ENCODE measurements around the gene CUX1. TPM values are rescaled to one million over a fixed set of nuclear protein-coding genes. Genes with fewer than 3 reads are reported as not detected.

The CUX1 gene
- total and polyA plus RNA-seq, 12 donors: 34.5 to 176 (median 145) TPM

DNA sequence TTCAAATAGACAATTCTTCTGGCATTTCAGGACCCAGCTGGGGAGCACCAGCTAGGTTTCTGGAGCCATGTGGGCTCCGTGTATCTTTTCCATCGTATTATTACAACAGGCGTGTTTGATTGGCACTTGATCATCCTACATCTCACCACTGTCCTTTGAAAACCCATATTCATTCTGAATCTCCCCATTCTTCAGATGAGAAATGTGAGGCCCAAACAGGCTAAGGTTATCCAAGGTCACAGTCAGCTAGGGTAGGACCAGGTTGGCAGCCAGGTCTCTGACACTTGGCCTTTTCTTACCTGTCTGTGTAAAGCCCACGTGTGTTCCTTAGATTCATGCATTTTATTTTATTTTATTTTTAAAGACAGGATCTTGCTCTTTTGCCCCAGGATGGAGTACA is 366.9 kb downstream of the CUX1 start:
- no peak overlapping the region for H3K4me3 ChIP-seq
- peaks cover 0 to 8% (median 0%) of the 10 kb centered on the region in 9 donors for H3K4me1 ChIP-seq
- H3K27ac ChIP-seq: no peak overlapping the region
- 96 to 98% methylated on average over 4 of the region's 4 CpGs for WGBS, 2 donors
- ATAC-seq (no peak), DNase-seq (no peak)
- no peaks in the 10 kb centered on the region for H3K9me3 ChIP-seq
- no peaks in the 10 kb centered on the region for H3K27me3 ChIP-seq
- peaks cover 0 to 94% (median 10%) of the 10 kb centered on the region in 9 donors for H3K36me3 ChIP-seq
- intact Hi-C loops (cut with DNase I): no loop called here
- TF ChIP-seq, protein P1, sequence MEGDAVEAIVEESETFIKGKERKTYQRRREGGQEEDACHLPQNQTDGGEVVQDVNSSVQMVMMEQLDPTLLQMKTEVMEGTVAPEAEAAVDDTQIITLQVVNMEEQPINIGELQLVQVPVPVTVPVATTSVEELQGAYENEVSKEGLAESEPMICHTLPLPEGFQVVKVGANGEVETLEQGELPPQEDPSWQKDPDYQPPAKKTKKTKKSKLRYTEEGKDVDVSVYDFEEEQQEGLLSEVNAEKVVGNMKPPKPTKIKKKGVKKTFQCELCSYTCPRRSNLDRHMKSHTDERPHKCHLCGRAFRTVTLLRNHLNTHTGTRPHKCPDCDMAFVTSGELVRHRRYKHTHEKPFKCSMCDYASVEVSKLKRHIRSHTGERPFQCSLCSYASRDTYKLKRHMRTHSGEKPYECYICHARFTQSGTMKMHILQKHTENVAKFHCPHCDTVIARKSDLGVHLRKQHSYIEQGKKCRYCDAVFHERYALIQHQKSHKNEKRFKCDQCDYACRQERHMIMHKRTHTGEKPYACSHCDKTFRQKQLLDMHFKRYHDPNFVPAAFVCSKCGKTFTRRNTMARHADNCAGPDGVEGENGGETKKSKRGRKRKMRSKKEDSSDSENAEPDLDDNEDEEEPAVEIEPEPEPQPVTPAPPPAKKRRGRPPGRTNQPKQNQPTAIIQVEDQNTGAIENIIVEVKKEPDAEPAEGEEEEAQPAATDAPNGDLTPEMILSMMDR (IDR thresholded peaks at IDR 0.05): no peak

DNA sequence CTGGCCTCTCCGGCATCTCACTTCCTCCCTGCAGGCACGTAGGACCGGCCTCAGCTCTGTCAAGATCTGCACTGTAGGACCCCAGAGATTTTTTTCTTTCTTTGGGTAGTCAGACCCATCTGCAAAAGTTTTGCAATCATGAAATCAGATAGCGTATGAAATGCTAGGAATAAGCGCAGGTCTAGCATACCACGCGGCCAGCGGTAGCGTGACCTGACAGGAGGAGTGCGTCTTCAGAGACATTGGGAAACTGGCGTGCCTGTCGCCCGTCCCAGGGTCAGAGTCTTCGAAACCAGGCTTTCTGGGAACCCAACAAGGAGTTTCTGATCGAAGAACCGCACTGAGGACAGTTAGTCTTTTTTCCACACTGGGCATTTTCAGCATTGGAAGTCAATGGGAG is 368.4 kb downstream of the CUX1 start:
- Histone ChIP-seq H3K9me3 (no peaks in the 10 kb centered on the region), H3K4me3 (no peak overlapping the region), H3K36me3 (peaks cover 0 to 93% (median 4%) of the 10 kb centered on the region in 9 donors), H3K27me3 (no peaks in the 10 kb centered on the region), H3K27ac (no peak overlapping the region), H3K4me1 (peaks cover 0 to 8% (median 0%) of the 10 kb centered on the region in 9 donors)
- ATAC-seq (no peak), DNase-seq (no peak)
- intact Hi-C loops (cut with DNase I): loop anchor here in 1 of 10 donors (2.0 kb wide), 1 partner anchor 65 kb away; no protein-coding TSS in a partner anchor
- WGBS, 2 donors: 93 to 97% methylated on average over 16 of the region's 16 CpGs
- TF ChIP-seq, protein P1 (IDR thresholded peaks at IDR 0.05): no peak

DNA sequence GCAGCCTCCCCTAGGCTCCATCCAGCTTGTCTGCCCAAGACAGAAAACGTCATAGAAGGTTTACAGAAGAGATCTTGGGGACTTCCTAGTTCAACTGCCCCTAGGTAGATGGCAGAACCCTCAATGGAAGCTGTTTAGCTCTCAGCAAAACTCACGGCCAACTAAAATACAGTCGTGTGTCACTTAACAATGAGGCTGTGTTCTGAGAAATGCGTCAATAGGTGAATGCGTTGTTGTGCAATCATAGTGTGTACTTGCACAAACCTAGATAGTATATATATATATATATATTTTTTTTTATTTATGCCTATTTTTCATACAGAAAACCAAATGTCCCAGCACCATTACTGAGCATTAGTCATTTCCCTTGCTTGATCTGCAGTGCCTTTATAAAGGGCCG is 368.9 kb downstream of the CUX1 start:
- TF ChIP-seq, protein P1 (IDR thresholded peaks at IDR 0.05): no peak
- 94% methylated on average over 6 of the region's 6 CpGs for WGBS, 2 donors
- no peak overlapping the region for H3K4me3 ChIP-seq
- ATAC-seq: no peak
- DNase-seq: no peak
- peaks cover 0 to 8% (median 0%) of the 10 kb centered on the region in 9 donors for H3K4me1 ChIP-seq
- peaks cover 0 to 93% (median 4%) of the 10 kb centered on the region in 9 donors for H3K36me3 ChIP-seq
- intact Hi-C loops (cut with DNase I): loop anchor here in 1 of 10 donors (2.0 kb wide), 1 partner anchor 66 kb away; no protein-coding TSS in a partner anchor
- H3K9me3 ChIP-seq: no peaks in the 10 kb centered on the region
- H3K27me3 ChIP-seq: no peaks in the 10 kb centered on the region
- no peak overlapping the region for H3K27ac ChIP-seq

DNA sequence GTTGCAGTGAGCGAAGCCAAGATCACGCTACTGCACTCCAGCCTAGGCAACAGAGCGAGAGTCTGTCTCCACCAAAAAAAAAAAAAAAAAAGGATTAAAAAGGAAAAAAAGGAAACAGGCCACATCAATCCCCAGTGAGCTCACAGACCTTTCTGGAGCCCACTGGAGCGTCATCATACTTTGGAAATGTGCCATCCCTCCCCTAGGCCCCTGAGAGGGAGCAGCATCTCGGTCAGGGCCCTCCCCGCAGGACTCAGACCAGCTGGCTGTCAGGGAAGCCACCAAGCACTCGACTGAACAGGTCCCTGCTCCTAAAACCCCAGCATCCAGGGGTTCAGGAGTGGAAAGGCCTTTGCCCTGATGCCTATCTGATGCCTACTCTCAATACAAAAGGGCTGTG is 371.3 kb downstream of the CUX1 start:
- TF ChIP-seq, protein P1 (IDR thresholded peaks at IDR 0.05): no peak
- DNase-seq (no peak), ATAC-seq (no peak)
- 72 to 74% methylated on average over 7 of the region's 7 CpGs for WGBS, 2 donors
- H3K36me3 ChIP-seq: peaks cover 0 to 93% (median 8%) of the 10 kb centered on the region in 9 donors
- H3K27ac ChIP-seq: no peak overlapping the region
- H3K4me3 ChIP-seq: no peak overlapping the region
- peaks cover 0 to 7% (median 0%) of the 10 kb centered on the region in 9 donors for H3K4me1 ChIP-seq
- no peaks in the 10 kb centered on the region for H3K9me3 ChIP-seq
- no peaks in the 10 kb centered on the region for H3K27me3 ChIP-seq
- intact Hi-C loops (cut with DNase I): no loop called here

All from heart right ventricle (tissue), 16 donors.